ENCODE data around the gene ZFYVE21.

ZFYVE21 gene

DNA sequence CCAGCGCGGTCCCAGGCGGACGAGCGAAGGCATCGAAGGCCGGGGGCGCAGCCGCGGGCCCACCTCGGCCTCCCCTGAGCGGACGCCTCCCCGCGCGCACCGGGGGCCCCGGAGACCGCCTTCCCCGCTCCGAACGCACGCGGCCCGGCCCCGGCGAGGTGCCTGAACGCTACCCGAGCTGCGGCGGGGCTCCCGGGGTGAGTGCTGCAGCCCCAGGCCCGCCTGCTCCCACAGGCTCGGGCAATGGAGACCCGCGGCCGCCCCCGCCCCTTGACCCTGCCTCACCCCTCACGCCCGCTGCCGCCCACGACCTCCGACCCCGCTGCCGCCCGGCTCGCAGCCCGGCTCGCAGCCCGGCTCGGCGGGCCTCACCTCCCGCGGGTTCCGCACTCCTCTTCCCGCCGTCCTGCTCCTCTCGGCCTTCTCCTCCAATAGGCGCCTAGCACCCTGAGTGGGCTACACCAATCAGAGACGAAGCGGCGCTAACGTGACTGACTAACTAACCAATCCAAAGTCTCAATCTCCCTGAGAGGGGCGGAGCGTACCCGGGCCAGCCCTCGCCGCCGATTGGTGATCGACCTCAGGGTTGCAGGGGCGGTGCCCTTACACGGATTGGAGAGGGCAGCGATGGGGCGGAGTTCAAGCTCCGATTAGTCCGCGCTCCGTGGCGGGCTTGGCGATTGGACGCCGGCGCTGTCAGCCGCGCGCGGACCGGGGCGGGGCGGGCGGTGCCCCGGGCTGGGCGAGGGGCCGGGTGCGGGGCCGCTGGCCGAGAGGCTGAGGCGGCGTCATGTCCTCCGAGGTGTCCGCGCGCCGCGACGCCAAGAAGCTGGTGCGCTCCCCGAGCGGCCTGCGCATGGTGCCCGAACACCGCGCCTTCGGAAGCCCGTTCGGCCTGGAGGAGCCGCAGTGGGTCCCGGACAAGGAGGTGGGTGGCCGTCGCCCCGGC lies at the start of gene ZFYVE21, which contains the start of gene XRCC3:
ZFYVE21 (plus strand) TSS at position 759 of the 949 bp plus-strand sequence; CDS start at position 791, 32 bp downstream.
XRCC3 (minus strand) TSS at position 400 of the 949 bp plus-strand sequence. CDS start 4,364 bp downstream, outside the sequence.
- TF ChIP-seq GATA2 (IDR thresholded peaks at IDR 0.05; ENCODE audit: low read depth, low read length): no peak
- TF ChIP-seq GATA3 (IDR thresholded peaks at IDR 0.05; ENCODE audit: low read depth, low read length): no peak

DNA sequence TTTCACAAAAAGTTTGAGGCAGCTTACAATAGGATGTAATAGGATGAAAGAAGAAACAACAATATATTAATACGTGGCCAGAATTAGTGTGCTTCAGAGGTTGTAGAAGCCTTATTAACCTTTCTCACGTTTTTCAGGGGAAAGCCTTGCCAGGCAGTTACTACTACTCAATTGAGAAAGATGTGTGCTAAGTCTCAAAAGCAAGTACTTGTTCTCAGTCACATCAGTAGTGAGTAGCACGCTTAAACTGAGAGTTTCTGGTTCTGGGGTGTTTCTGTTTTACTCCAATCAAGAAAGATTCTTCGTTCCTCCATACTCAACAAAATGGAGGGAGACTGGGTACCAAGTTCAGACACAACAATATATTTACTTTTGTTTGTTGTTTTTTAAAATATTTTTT lies 47.9 kb upstream of the ZFYVE21 start:
- TF ChIP-seq GATA2 (IDR thresholded peaks at IDR 0.05; ENCODE audit: low read depth, low read length) (no peak), GATA3 (IDR thresholded peaks at IDR 0.05; ENCODE audit: low read depth, low read length) (no peak)

DNA sequence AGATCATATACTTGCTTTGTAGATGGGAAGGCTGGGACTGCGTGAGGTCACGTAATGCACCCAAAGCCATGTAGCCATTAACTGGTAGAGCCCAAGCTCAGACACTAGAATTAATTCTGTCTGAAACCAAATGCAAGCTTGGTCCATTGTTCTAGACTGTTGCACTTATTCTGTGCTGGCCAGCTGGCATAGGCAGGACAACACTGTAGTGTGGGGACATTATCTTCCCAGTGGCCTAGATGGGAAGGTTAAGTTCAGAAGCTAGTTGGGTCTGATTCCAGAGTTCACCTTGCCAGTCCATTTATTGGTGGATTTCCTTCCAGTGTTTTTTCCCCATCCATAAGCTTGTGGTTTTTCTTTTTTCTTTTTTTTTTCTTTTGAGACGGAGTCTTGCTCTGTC lies 47.5 kb upstream of the ZFYVE21 start:
- TF ChIP-seq GATA3 (IDR thresholded peaks at IDR 0.05; ENCODE audit: low read depth, low read length): no peak

DNA sequence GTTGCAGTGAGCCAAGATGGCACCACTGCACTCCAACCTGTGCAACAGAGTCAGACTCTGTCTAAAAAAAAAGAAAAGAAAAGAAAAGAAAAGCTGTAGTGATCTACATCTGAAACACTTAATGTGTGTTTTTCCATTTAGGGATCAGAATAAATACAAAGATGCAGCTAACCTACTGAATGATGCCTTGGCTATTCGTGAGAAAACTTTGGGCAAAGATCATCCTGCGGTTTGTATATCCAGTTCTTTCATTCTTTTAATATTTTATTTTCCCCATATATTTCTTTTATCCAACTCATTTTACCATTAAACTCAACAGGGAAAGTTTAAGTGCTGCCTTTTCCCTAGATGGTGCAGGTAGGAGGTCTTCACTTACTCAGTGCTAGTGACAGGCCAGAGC lies 46.2 kb upstream of the ZFYVE21 start:
- TF ChIP-seq GATA3 (IDR thresholded peaks at IDR 0.05; ENCODE audit: low read depth, low read length) (no peak), GATA2 (IDR thresholded peaks at IDR 0.05; ENCODE audit: low read depth, low read length) (no peak)

DNA sequence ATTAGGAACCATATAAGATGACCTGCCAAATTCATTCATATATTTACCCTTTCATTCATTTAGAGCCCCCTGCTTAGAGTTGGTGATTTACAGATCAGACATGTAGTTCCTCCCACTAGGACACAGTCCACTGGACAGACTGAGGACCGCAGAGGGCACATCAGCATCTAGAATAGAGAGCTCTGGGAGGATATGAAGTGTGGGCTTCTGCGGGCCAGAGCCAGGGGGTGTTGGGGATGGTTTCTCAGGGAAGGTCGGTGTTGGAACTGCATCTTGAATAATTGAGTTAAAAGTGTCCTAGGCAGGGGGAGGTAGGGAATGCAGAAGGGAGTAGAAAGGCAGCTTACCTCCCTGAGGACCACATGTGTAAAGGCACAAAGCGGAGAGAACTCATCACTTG lies 43.7 kb upstream of the ZFYVE21 start:
- TF ChIP-seq GATA3 (IDR thresholded peaks at IDR 0.05; ENCODE audit: low read depth, low read length) (no peak), GATA2 (IDR thresholded peaks at IDR 0.05; ENCODE audit: low read depth, low read length) (no peak)

DNA sequence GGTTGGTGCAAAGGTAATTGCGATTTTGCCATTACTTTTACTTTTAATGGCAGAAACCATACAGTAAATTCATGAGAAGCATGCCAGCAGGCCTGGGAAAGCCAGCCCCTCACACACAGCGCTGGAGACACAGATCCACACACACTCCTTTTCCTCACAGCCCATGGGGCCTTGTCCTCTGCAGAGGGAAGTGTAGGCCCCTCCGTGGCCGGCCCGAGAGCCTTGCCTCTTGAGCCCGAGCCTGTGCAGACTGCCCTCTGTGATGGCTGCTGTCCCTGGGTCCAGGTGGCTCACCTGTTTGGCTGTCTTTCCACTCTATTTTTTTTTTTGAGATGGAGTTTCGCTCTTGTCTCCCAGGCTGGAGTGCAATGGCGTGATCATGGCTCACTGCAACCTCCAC lies 39.7 kb upstream of the ZFYVE21 start:
- TF ChIP-seq GATA3 (IDR thresholded peaks at IDR 0.05; ENCODE audit: low read depth, low read length) (no peak), GATA2 (IDR thresholded peaks at IDR 0.05; ENCODE audit: low read depth, low read length) (no peak)

DNA sequence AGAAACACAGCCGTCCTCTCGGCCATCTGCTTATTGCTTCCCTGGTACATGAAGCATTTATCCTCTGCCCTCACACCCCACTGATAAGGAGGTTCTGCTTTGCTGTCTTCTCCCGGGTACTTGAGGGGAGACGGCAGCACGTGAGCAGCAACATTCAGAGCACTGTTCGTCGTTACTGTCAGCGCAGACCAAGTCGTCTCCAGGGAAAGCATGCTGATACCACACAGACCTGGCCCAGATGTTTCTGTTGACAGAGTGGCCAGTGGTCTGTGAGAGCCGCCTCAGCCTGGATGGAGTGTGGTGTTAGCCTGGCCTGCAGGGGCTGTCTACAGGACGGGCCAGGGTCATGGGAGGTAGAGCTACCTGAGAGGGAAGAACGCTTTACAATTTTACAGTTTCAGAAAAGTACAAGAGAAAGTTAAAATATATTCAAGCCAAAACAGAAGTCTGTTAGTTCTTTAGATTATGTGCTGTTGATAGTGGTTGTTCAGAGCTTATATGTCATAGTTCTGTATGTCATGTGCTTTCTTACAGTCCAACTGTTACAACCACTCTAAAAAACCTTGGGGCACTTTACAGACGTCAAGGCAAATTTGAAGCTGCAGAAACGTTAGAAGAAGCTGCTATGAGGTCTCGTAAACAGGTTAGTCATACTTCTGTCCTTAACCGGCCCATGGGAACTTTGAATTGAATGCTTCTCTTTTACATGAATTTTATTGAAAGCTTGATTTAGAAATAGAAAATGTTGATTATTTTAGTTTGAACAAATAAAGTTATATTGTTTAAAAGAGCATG lies 38.5 kb upstream of the ZFYVE21 start:
- TF ChIP-seq GATA2 (IDR thresholded peaks at IDR 0.05; ENCODE audit: low read depth, low read length): no peak
- TF ChIP-seq GATA3 (IDR thresholded peaks at IDR 0.05; ENCODE audit: low read depth, low read length): no peak

DNA sequence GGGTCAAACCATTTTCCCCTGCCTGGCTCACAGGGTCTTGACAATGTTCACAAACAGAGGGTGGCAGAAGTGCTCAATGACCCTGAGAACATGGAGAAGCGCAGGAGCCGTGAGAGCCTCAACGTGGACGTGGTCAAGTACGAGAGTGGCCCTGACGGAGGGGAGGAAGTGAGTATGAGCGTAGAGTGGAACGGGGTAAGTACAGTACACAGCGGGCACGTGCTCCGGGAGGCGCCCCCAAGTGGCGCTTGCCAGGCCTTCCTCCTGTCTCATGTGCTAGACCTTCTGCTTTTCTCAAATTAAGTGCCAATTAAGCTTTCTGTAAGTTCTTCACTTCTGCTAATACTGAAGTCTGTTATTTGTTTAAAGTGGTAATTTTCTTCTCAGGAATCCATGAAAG lies 36.3 kb upstream of the ZFYVE21 start:
- no peak for TF ChIP-seq GATA3 (IDR thresholded peaks at IDR 0.05; ENCODE audit: low read depth, low read length)
- no peak for TF ChIP-seq GATA2 (IDR thresholded peaks at IDR 0.05; ENCODE audit: low read depth, low read length)

DNA sequence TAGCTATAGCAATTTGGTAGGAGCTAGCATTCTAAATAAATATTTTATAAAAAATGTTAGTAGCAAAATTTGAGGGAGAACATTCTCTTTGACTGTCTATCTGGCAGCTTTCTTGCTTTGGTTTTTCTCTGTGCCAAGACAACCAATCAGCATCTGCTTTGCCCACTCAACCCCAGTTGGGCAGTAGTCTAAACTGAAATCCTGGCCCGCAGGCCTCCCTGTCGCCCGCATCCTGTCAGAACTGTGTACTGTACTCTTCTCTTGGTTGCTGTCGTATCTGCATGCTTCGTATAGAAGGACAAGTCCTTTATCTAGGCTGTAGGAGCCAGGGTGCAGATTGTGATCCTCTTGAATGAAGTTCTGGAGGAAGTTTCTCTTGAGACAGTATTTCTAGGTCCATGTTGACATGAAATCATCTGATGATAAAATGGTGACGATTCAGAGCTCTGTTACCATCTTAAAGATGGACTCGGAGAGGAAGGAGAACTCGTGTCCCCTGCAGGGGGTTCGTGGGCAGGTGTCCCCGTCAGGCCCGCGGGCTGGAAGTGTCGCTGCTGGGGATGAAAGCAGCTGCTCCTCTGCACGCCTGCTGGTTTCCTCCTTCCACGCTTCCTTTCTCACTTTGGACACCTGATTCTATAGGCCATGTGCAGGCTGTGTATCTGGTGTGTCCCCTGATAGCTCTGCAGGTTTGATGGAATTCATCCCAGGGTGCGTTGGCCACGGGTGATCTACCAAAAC lies 34.9 kb upstream of the ZFYVE21 start:
- TF ChIP-seq GATA2 (IDR thresholded peaks at IDR 0.05; ENCODE audit: low read depth, low read length) (no peak), GATA3 (IDR thresholded peaks at IDR 0.05; ENCODE audit: low read depth, low read length) (no peak)

DNA sequence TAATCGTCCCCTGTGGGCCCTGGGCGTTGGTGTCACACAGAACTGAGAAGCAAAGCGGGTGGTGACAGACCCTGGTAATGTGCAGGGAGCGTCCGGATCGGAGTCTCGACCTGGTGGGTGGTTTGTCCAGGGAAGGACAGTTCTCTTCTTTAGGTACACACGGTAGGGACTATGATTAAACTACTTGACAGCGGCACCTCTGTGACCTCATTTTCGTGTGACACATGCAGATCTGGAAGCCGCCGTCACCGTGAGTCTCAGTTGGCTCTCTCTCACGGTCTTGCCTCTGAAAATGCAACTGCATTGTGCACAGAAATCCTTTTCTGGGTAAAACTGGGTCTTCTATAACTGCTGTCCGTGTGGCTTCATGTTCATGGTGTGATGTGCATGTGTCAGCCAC lies 32.5 kb upstream of the ZFYVE21 start:
- TF ChIP-seq GATA3 (IDR thresholded peaks at IDR 0.05; ENCODE audit: low read depth, low read length) (no peak), GATA2 (IDR thresholded peaks at IDR 0.05; ENCODE audit: low read depth, low read length) (no peak)

DNA sequence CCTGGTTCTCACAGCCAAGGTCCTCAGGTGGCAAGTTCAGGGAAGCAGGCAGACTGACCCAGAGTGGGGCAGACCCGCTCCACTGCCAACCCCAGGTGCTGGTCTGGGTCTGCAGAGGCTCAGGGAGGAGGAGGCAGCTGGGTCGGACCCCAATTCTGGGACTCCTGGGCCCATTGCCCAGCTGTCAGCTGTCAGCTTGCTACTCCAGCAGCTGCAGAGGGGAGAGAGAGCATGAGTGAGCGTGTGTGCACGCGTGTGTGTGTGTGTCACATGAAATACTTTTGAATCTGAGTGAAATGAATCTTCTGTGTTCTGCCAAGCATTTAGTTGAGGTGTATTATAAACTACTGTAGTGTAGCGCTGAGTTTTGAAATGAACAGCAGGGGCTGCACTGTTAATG lies 31.1 kb upstream of the ZFYVE21 start:
- no peak for TF ChIP-seq GATA3 (IDR thresholded peaks at IDR 0.05; ENCODE audit: low read depth, low read length)
- no peak for TF ChIP-seq GATA2 (IDR thresholded peaks at IDR 0.05; ENCODE audit: low read depth, low read length)

DNA sequence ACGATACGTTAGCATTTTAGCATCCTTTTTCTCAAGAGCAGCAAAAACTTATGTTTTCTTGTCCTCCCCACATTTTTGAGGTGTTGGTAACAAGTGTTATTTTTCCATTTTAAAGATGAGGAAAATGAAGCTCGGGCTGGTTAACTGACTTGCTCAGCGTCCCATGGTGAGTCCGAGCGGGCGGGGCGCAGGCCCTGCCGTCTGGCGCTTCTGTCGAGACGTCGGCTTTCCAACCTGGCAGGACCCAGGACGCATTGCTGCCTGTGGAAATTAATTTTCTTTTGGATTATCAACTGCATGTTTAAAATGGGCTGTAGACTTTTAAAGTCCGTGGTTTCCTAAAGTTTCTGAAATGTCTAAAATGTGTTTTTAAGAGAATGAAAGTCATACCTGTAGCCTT lies 30.7 kb upstream of the ZFYVE21 start:
- no peak for TF ChIP-seq GATA3 (IDR thresholded peaks at IDR 0.05; ENCODE audit: low read depth, low read length)
- TF ChIP-seq GATA2 (IDR thresholded peaks at IDR 0.05; ENCODE audit: low read depth, low read length): no peak

DNA sequence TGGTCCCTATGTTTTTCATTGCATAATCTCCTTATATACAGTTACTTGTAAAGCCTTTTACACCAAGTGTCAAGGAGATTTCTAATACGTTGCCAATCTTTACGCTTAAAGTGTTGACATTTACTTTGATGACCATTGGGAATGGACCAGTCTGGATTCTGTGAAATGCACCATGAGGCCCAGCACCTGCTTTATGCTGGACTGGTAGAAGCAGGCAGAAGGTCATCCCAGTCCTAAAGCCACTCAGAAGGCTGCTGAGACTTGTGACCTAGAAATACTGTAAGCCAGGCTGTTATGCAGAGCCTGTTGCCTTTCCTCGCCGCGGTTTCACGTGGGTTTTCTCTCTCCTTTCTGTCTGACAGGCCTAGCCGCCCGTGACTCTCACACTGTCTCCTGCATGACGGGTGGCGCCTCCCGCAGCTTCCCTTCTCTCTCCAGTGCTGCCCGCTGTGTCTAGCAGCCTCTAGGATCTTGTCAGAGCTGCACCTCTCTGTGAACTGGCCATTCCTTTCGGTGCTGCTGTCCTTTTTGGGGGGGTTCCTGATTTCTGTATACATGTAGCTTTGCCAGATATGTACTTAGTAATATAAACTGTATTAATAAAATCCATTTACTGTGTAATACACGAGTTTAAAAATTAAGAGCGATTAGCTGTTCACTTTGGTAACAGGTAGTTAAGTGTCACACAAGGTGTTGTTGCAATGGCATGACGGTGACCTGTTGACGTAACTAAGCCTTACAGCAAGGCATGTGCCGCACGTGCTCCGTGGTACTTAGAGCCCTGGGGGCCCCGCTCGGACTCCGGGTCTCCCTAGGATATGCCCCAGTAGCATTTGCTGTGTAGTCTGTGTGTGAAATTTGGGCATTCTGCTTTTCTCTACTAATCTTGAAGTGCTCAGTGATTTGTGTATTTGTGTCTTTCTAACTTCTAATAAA lies 30.1 kb upstream of the ZFYVE21 start:
- TF ChIP-seq GATA2 (IDR thresholded peaks at IDR 0.05; ENCODE audit: low read depth, low read length) (no peak), GATA3 (IDR thresholded peaks at IDR 0.05; ENCODE audit: low read depth, low read length) (no peak)
